HG02610 (cell line): ENCODE data around the gene SIX3.

Source experiments
- ATAC-seq: cut with Tn5 transposase; IDR thresholded peaks from one replicate; pipeline ENCODE4 v1.9.1; 2021; ENCODE audit warnings: mild to moderate bottlenecking, moderate library complexity; ENCODE audit not compliant: unreplicated experiment

Gene SIX3

GRCh38 chr2:44930274-44931197 lies 11.0 kb upstream of the SIX3 start:
- ATAC-seq, result no peak

- ATAC-seq, result no peak
Measured at GRCh38 chr2:44931198-44931780, 10.2 kb upstream of the SIX3 start.

GRCh38 chr2:44932079-44932478 lies 9.4 kb upstream of the SIX3 start:
- no peak for ATAC-seq

GRCh38 chr2:44932564-44933392 lies 8.7 kb upstream of the SIX3 start:
- no peak for ATAC-seq

- ATAC-seq, result no peak
Measured at GRCh38 chr2:44933434-44933951, 8.0 kb upstream of the SIX3 start.

- no peak for ATAC-seq
Measured at GRCh38 chr2:44934038-44934982, 7.2 kb upstream of the SIX3 start.

- no peak for ATAC-seq
Measured at GRCh38 chr2:44934983-44935728, 6.3 kb upstream of the SIX3 start.

GRCh38 chr2:44935729-44936098 lies 5.8 kb upstream of the SIX3 start:
- no peak for ATAC-seq

- ATAC-seq, result no peak
Measured at GRCh38 chr2:44936275-44936674, 5.2 kb upstream of the SIX3 start.

GRCh38 chr2:44936715-44937687 lies 4.5 kb upstream of the SIX3 start:
- ATAC-seq, result no peak

- peak; percentile 28 for ATAC-seq
Measured at GRCh38 chr2:44937688-44938240, 3.7 kb upstream of the SIX3 start.

- no peak for ATAC-seq
Measured at GRCh38 chr2:44938287-44939105, 3.0 kb upstream of the SIX3 start.

GRCh38 chr2:44939106-44940048 lies 2.1 kb upstream of the SIX3 start:
- no peak for ATAC-seq

GRCh38 chr2:44940049-44940494 lies 1.4 kb upstream of the SIX3 start:
- no peak for ATAC-seq

- no peak for ATAC-seq
Measured at GRCh38 chr2:44940732-44941464, 604 bp upstream of the SIX3 start.
